B cell (primary cell): Measurements from ENCODE around the gene FLYWCH2.

Experiments
- CTCF ChIP-seq: fragments of 200-600 bp; IDR thresholded peaks from one replicate; pipeline ENCODE4 v1.8.0; 2022; ENCODE audit warnings: antibody characterized with exemption, mild to moderate bottlenecking
- EZH2 ChIP-seq: IDR thresholded peaks from 2 replicates; pipeline ENCODE4 v1.6.1; 2012; ENCODE audit warnings: borderline replicate concordance, low read depth, mild to moderate bottlenecking, moderate library complexity, low read length; ENCODE audit not compliant: insufficient read depth, poor library complexity, severe bottlenecking

- no peak for TF ChIP-seq CTCF
- TF ChIP-seq EZH2, result no peak
These were observed 36.3 kb upstream of the FLYWCH2 start for GRCh38 chr16:2846511-2847310.
